ENCODE results near the gene GLIPR2.

- TF ChIP-seq CTCF (optimal IDR thresholded peaks at IDR 0.05 in 1 of 3, IDR thresholded peaks at IDR 0.05 in 1 of 3, conservative IDR thresholded peaks at IDR 0.05 in 1 of 3; ENCODE audit: extremely low read depth in 1 of 3, insufficient read depth in 2 of 3, low read length in 3 of 3) (no peak), EZH2 (IDR thresholded peaks at IDR 0.05; ENCODE audit: low read length) (no peak)
Measured at GRCh38 chr9:36189976-36190375, 53.4 kb downstream of the GLIPR2 start.

Measured in keratinocyte (primary cell).